Measurements from ENCODE around the gene CCNK.

The CCNK gene

GRCh38 chr14:99521176-99522024 lies 40.2 kb downstream of the CCNK start:
- DNase-seq: no peak

GRCh38 chr14:99522025-99522401 lies 40.8 kb downstream of the CCNK start:
- no peak for DNase-seq

DNA sequence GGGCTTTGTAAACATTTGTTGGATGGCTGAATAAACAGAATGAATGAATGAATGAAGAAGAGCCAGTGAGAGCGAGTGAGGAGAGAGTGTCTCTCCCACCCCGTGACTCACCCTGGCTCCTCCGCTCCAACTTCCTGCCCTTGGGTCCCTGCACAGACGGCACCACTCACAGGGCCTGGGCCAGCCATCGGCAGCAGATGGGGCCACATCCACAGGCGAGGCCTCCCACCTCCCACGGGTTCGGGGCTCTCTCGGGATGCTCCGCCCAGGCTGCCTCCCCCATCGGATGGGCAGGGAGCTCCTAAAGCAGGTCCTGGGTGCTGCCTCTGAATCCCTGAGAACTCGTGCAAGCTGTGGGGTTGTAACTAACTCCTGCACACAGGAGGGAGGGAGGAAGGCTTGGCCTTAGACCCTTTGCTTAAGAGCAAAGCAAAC lies 41.3 kb downstream of the CCNK start:
- DNase-seq: no peak

- DNase-seq: no peak
Observed at GRCh38 chr14:99522934-99523703, 41.9 kb downstream of the CCNK start.

- no peak for DNase-seq
Observed at GRCh38 chr14:99523704-99524055, 42.5 kb downstream of the CCNK start.

- DNase-seq: peak; percentile 13
Observed at GRCh38 chr14:99524091-99524661, 43.0 kb downstream of the CCNK start.

DNA sequence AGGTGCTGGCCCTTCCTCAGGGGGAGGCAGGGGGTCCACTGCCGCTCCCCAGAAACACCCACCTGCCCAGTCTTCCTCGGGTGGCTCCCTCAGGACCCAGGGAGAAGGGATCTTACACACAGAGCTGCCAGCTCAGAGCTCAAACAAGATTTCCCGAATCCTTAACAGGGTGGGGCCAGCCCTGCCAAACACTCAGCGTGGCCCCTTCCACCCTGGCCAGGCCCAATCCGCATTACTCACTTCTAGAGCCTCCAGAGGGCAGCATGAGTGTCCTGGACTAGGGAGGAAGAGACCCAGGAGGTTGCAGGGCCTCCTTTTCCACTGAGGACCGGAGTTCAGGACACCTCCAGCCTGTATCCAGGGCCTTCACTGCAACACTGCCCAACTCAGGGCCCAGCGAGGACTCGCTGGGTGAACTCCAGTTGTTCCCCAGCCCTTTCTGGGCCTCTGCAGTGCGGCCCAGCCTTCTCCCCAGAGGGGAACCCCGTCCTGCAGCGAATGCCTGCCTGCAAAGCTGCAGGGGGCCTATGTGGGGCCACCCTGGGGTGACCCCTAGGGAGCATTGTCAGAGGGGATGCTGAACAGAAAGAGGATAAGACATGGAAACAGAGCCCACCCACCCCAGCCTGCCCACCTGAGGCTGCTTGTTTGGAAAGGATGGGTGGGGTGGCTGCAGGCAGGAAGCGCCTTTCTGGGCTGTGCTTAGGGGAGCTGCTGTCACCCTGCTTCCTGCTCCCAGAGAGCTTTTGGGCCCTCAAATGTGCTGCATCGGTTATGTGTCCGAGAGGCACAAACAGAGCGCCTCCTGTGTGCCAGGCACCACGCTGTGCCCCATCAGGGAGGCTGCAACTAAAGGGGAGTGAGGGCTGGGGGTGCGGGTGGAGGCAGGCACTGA lies 43.8 kb downstream of the CCNK start:
- no peak for DNase-seq

GRCh38 chr14:99525699-99526080 lies 44.5 kb downstream of the CCNK start:
- DNase-seq: no peak

DNA sequence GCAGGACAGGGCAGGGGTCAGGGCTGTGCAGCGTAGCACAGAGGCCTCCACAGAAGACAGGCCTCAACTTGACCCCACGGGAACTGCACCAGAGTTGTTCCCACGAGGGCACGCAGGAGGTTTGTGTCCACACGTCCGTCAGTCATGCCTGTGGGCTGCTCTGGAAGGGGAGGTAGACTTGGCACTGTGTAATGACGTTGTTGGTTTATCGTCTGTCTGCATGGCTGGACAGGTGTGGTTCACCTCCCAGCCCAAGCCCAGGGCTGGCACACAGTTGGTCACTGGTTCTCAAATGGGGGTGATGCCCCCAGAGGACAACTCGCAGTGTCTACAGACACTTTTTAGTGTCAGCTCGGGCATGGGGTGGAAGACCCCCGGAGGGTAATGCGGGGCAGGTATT lies 45.8 kb downstream of the CCNK start:
- no peak for DNase-seq

GRCh38 chr14:99527427-99528076 lies 46.3 kb downstream of the CCNK start:
- DNase-seq: no peak

GRCh38 chr14:99529899-99530298 lies 48.7 kb downstream of the CCNK start:
- no peak for DNase-seq

DNA sequence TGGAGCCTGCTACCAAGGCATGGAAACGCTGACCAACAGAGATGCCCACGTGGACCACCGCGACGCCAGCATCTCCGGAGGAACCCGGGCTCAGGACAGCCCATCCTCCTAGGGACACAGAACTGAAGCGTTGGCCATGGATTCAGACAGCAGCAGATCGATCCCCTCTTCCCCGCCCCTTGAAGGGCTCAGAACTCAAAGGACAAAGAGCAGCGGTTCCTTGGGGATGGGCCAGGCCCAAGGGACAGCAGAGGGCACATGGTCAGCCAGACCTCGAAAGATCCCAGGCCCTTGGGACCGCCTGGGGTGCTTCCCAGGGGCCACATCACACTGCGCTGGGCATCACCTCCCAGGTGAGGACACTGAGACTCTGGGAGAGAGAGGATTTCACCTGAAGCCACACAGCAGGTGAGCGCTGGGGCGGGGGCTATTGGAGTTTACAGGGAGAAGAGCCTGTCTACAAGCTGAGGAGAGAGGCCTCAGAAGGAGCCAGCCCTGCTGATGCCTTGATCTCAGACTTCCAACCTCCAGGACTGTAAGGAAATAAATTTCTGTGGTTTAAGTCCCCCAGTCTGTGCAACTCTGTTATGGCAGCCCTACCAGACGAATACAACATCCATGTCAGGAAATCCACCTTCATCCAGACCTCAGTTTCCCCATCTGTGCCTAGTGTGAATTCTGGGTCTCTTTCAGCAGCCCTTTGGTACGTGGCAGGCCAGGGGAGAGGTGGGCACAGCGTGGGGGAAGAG lies 49.4 kb downstream of the CCNK start:
- no peak for DNase-seq

DNA sequence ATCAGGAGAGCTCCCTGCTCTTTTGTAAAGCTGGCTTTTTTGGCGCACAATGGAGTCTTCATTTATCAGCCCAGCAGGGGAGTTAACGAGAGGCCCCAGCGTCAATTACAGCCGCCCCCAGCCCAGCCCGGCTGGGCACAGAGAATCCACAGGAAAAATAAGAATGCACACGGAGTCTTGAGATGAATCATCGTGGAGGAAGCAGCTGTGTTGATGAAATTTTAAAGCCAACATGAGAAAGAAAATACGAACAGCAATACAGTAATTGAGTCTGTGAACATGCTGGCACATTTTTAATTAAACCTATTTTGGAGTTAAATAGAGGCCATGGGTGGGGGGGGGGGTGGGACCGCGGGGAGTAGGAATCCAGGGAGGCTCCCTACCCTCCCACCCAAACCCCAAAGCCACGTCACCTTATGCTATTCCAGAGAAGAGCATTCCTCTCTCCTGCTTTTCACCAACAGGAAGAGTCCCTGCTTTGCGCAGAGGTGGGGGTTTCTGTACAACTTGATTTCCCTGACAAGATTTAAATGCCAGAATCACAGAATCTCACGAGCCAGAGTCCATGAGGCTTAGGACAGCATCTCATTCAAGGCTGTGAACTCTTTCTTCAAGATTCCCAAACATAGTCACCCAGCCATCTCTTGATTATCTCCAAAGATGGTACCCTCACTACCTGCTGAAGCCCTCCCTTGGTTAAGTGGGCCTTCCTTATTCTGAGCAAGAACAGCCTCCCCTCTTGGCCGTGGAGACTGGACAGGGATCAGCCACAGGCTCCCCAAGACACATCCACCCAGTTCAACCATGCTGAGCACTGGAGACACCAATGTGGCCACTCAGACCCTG lies 50.3 kb downstream of the CCNK start:
- no peak for DNase-seq

- no peak for DNase-seq
Observed at GRCh38 chr14:99532310-99532709, 51.1 kb downstream of the CCNK start.

DNA sequence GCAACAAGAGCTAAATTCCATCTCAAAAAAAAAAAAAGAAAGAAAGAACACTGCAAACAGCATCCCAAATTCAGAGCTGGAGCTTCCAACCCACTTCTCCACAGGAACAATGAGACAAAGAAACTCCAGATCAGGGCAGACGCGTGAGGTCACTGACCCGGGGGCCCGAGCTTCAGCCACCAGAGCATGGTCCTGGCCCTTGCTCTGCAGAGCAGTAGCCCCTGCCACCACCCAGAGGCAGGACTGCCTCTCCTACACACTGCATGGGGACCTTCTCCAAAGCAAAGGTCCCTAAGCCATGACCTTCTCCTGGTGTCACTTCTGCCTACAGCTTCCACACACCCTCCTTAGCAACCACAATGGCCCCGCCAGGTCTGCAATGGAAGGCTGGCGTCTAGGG lies 53.1 kb downstream of the CCNK start:
- no peak for DNase-seq

- no peak for DNase-seq
Observed at GRCh38 chr14:99534863-99535262, 53.7 kb downstream of the CCNK start.

GRCh38 chr14:99535448-99535847 lies 54.2 kb downstream of the CCNK start:
- DNase-seq: no peak

DNA sequence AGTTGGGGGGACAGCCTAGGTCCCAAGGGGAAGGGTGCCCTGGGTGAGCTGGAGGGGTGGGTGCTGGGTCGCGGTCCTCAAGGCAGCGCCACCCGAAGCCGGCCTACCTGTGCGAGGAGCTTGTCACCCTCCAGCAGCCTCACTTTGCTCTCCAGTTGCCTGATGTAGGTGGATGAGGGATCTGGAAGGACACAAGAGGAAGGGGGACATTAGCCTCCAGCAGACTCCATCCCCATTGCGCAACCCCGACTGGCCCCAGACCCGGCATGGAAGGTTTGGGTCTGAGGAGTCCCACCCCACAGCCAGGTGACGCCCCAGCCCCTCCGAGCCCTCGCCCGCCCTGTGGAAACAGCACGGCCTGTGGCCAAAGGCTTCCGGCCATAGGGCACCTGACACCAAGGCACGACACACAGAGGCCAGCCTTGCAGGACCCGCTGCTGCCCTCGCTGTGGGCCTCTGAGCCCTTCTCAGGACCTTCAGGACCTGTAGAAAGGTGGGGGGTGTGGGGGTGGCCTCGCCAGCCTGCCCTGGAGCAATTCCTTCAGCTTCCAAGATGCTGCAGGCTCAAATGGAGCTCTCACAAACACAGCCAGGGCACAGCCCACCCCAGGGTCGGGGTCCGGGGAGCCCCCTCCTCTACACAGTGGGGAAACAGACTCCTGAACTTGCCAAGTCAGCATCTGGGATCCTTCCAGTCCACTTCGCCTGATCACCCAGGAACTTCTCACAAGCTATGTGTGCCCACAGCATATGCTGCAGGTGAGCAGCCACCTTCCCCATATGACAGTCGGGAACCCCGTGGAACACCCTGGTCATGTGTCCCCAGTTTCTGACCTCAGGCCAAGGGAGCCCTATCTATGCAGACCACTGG lies 54.9 kb downstream of the CCNK start:
- no peak for DNase-seq

GRCh38 chr14:99537399-99537798 lies 56.2 kb downstream of the CCNK start:
- DNase-seq: no peak

- no peak for DNase-seq
Observed at GRCh38 chr14:99538275-99538674, 57.1 kb downstream of the CCNK start.
